PC-9 (cell line): ENCODE results near the gene KIFC1. TPM values are rescaled to one million over a fixed set of nuclear protein-coding genes. Genes with fewer than 3 reads are reported as not detected.

Source experiments
- BruUV-seq: library from RNA; stranded (reverse); fragments of 400-500 nt; replicated peaks from 2 replicates; lab custom pipeline; 2021; lab: Mats Ljungman, UMichigan
- CTCF ChIA-PET: fragments of 300-600 bp; sonication (Branson Sonifier 250); formaldehyde crosslinking; loops from one replicate; lab custom pipeline; 2022; ENCODE audit warnings: antibody characterized with exemption; lab: Charles Lee
- POLR2A ChIA-PET: fragments of 300-600 bp; sonication (Branson Sonifier 250); formaldehyde crosslinking; loops from one replicate; lab custom pipeline; 2022; ENCODE audit warnings: antibody characterized with exemption; ENCODE audit not compliant: unreplicated experiment; lab: Charles Lee
- DNase-seq, 2 experiments: peaks; one replicate each; pipeline versions ENCODE4 v3.0.0 to v3.0.0-alpha.2; 2015 to 2022; ENCODE audit warnings: mixed read lengths in 1 of 2
- H2AFZ ChIP-seq: fragments of 200-600 bp; sonication (generic); 2 replicates; pipeline ENCODE4 v1.8.1; 2017; ENCODE audit warnings: antibody characterized with exemption
- H3F3A ChIP-seq: fragments of 200-600 bp; sonication (generic); 2 replicates; pipeline ENCODE4 v1.8.1; 2017; ENCODE audit warnings: antibody characterized with exemption, mild to moderate bottlenecking, low read depth; ENCODE audit not compliant: insufficient read depth
- H3K27ac ChIP-seq: fragments of 200-600 bp; sonication (generic); 2 replicates; pipeline ENCODE4 v1.6.1; 2016; ENCODE audit warnings: mixed run types
- H3K27me3 ChIP-seq: fragments of 200-600 bp; sonication (generic); 2 replicates; pipeline ENCODE4 v1.6.1; 2016; ENCODE audit warnings: low read depth, mixed run types; ENCODE audit not compliant: insufficient read depth
- H3K36me3 ChIP-seq: fragments of 200-600 bp; sonication (generic); 2 replicates; pipeline ENCODE4 v1.6.1; 2016; ENCODE audit warnings: low read depth, mixed run types
- H3K4me1 ChIP-seq: fragments of 200-600 bp; sonication (generic); replicated peaks from 2 replicates; pipeline ENCODE4 v1.6.1; 2016; ENCODE audit warnings: mixed run types; ENCODE audit not compliant: insufficient read depth
- H3K4me2 ChIP-seq: fragments of 200-600 bp; sonication (generic); 2 replicates; pipeline ENCODE4 v1.6.1; 2017; ENCODE audit warnings: mixed run types
- H3K4me3 ChIP-seq: fragments of 200-600 bp; sonication (generic); 2 replicates; pipeline ENCODE4 v1.6.1; 2016; ENCODE audit warnings: mixed run types
- H3K79me2 ChIP-seq: fragments of 200-600 bp; sonication (generic); 2 replicates; pipeline ENCODE4 v1.6.1; 2017; ENCODE audit warnings: low read depth, mixed run types
- H3K9me2 ChIP-seq: fragments of 200-600 bp; sonication (generic); 2 replicates; pipeline ENCODE4 v1.8.1; 2017; ENCODE audit warnings: mild to moderate bottlenecking; ENCODE audit not compliant: insufficient read depth
- H3K9me3 ChIP-seq: fragments of 200-600 bp; sonication (generic); 2 replicates; pipeline ENCODE4 v1.8.1; 2016; ENCODE audit warnings: low read depth; ENCODE audit not compliant: insufficient read depth
- H4K20me1 ChIP-seq: fragments of 200-600 bp; sonication (generic); 2 replicates; pipeline ENCODE4 v1.8.1; 2017; ENCODE audit not compliant: insufficient read depth
- EZH2 ChIP-seq: fragments of 200-600 bp; sonication (generic); IDR thresholded peaks from 2 replicates; pipeline ENCODE4 v1.8.0; 2017; ENCODE audit warnings: antibody characterized with exemption, low read depth
- intact Hi-C: fragments of 100-400 bp; cut with micrococcal nuclease; formaldehyde crosslinking; loops from one replicate; pipeline ENCODE4 v1.10.0; 2022; ENCODE audit not compliant: unreplicated experiment
- total RNA-seq: library from RNA; stranded (reverse); gene quantifications from 2 replicates; pipeline ENCODE4 v1.2.3, GENCODE V29; 2021
- TF ChIP-seq, protein P1 (sequence below): fragments of 200-600 bp; sonication (generic); conservative IDR thresholded peaks from 2 replicates; pipeline ENCODE4 v1.6.1; 2017; ENCODE audit warnings: mixed run types, antibody characterized with exemption, mild to moderate bottlenecking, moderate library complexity

Gene KIFC1
- total RNA-seq, 1 experiment from 2014 or later = 91.4 TPM

DNA sequence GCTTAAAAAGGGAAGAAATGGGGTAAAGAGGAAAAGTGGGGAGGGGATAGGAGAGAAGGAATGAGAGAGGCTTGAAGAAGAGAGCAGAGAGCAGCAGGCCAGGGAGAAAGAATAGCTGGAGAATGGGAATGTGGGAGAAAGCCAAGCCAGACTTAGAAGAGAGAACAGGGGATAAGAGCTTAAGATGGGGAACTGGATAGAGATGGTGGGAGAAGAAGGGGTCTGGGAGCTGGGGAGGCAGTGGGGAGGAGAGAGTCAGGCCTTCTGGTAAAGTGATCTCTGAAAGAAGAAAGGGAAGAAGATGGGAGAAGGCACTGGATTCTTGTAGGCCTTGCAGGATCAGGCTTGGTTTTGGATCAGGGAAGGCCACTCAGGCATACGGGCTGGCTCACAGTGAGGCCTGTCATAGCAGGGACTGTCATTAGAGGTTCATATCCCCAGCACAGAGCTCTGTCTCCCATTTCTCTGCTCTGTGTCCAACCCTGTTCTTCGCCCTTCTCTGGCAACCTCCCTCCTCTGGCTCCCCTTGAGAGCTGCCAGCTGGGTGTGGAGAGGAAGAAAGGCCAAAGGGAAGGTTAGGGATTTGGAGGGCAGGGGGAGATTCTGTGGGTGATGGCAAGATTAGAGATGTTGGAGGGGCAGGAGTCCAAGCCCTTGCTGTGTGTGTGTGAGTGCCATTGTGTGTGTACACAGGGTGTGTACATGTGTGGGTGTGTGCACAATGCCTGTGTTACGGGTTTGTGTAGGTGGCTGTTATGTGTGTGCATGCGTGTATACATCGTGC is 37.5 kb downstream of the KIFC1 start:
- ChIA-PET POLR2A (no interaction called here), CTCF (interaction anchor here (0.5 kb wide), 1 partner anchor 1175 kb away, joined by 17 read pairs; no protein-coding TSS in a partner anchor)
- Histone ChIP-seq H3K27me3 (no peaks in the 10 kb centered on the region), H3K9me2 (no peaks in the 10 kb centered on the region), H3K9me3 (no peaks in the 10 kb centered on the region), H3K4me3 (no peak overlapping the region), H3F3A (peaks cover 30% of the 10 kb centered on the region), H4K20me1 (no peaks in the 10 kb centered on the region), H3K36me3 (no peaks in the 10 kb centered on the region), H3K4me2 (peak overlapping the region; percentile 51; the same call in 1 of the 2 replicates), H3K27ac (no peak overlapping the region), H2AFZ (no peak overlapping the region), H3K79me2 (no peaks in the 10 kb centered on the region), H3K4me1 (peaks cover 18% of the 10 kb centered on the region)
- intact Hi-C loops = no loop called here
- TF ChIP-seq, protein P1, sequence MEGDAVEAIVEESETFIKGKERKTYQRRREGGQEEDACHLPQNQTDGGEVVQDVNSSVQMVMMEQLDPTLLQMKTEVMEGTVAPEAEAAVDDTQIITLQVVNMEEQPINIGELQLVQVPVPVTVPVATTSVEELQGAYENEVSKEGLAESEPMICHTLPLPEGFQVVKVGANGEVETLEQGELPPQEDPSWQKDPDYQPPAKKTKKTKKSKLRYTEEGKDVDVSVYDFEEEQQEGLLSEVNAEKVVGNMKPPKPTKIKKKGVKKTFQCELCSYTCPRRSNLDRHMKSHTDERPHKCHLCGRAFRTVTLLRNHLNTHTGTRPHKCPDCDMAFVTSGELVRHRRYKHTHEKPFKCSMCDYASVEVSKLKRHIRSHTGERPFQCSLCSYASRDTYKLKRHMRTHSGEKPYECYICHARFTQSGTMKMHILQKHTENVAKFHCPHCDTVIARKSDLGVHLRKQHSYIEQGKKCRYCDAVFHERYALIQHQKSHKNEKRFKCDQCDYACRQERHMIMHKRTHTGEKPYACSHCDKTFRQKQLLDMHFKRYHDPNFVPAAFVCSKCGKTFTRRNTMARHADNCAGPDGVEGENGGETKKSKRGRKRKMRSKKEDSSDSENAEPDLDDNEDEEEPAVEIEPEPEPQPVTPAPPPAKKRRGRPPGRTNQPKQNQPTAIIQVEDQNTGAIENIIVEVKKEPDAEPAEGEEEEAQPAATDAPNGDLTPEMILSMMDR = no peak
- TF ChIP-seq EZH2 = no peak
- DNase-seq = no peak
- BruUV-seq = no TSS peak

DNA sequence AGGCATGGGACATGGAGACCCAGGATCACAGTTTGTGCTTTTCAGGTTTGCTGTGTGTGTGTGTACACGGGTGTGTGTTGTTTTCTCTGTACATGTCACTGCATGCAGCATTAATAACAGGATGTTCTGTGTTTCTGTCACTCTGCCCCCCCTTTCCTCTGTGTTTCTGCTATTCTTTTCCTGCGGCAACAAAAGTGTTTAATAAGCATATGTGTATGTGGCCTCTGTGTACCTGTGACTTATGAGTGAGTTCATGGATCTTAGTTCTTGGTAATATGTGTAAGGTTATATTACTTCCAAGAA is 38.1 kb downstream of the KIFC1 start:
- no peak for DNase-seq
- no peak overlapping the region for H3K4me3 ChIP-seq
- H3K27me3 ChIP-seq = no peaks in the 10 kb centered on the region
- peaks cover 30% of the 10 kb centered on the region for H3F3A ChIP-seq
- CTCF ChIA-PET = no interaction called here
- no peak for TF ChIP-seq EZH2
- TF ChIP-seq, protein P1 = no peak
- H3K4me2 ChIP-seq = no peak overlapping the region
- H3K27ac ChIP-seq = no peak overlapping the region
- POLR2A ChIA-PET = no interaction called here
- H3K9me3 ChIP-seq = no peaks in the 10 kb centered on the region
- no peaks in the 10 kb centered on the region for H4K20me1 ChIP-seq
- H3K79me2 ChIP-seq = no peaks in the 10 kb centered on the region
- H3K4me1 ChIP-seq = peaks cover 13% of the 10 kb centered on the region
- BruUV-seq = no TSS peak
- no peaks in the 10 kb centered on the region for H3K9me2 ChIP-seq
- no peaks in the 10 kb centered on the region for H3K36me3 ChIP-seq
- intact Hi-C loops = no loop called here
- no peak overlapping the region for H2AFZ ChIP-seq

DNA sequence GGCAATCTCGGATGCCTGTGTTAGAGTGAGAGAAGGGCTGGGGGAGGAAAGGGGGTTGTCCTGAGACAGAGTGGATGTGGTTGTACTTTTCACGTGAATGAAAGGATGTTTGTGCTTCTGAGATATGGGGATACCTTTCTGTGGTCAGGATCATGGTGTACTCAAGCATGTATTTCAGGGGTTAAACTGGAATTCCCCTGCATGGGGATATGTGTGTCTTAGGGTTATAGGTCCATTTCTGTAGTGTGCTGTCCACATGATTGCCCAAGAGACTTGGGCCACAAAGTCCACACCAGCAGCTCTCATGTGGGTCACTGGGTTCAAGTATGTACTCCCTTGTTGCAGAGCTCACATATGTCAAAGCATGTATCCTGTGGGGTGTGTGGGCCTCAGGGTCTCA is 38.7 kb downstream of the KIFC1 start:
- Histone ChIP-seq H4K20me1 (no peaks in the 10 kb centered on the region), H3K79me2 (no peaks in the 10 kb centered on the region), H3F3A (peaks cover 24% of the 10 kb centered on the region), H3K9me2 (no peaks in the 10 kb centered on the region), H3K27me3 (no peaks in the 10 kb centered on the region), H3K27ac (no peak overlapping the region), H3K4me2 (no peak overlapping the region), H2AFZ (no peak overlapping the region), H3K4me3 (no peak overlapping the region), H3K4me1 (peaks cover 9% of the 10 kb centered on the region; the same call in 1 of the 2 replicates), H3K36me3 (no peaks in the 10 kb centered on the region), H3K9me3 (no peaks in the 10 kb centered on the region)
- intact Hi-C loops = no loop called here
- POLR2A ChIA-PET = no interaction called here
- CTCF ChIA-PET = no interaction called here
- BruUV-seq = no TSS peak
- DNase-seq = no peak
- TF ChIP-seq, protein P1 = no peak
